Measurements from ENCODE around the gene PARD3B.

GRCh38 chr2:205156457-205156856, 611.2 kb downstream of the PARD3B start:
- TF ChIP-seq CTCF (conservative IDR thresholded peaks at IDR 0.05 in 1 of 2, IDR thresholded peaks at IDR 0.05 in 1 of 2; ENCODE audit: low read depth in 1 of 2, low read length in 2 of 2) (no peak), EZH2 (IDR thresholded peaks at IDR 0.05; ENCODE audit: low read length, missing control alignments) (no peak)

Measured in fibroblast of lung (primary cell).